ENCODE measurements around the gene EEF1A2. TPM values are rescaled to one million over a fixed set of nuclear protein-coding genes. Genes with fewer than 3 reads are reported as not detected.

Gene EEF1A2
- total RNA-seq, result 1.0 and 2.0 TPM in 2 replicates

DNA sequence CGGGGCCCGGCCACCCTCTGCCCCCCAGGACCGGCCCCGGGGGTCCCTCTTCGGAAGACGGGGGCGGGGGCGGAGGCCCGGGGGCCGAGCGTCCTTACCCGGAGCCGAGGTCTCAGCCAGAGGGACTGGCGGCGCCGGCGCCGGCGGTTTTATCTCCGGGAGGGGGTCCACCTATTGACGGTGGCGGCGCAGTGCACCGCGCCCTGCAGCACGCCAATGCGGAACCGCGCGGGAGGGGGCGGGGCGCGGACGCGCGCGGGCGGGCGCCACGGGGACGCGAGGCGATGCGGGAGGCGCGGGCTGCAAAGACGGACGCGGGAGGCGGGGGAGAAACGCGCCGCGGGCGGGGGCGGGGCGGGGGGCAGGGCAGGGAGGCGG, at the start of gene EEF1A2:
EEF1A2 (minus strand) TSS at position 124 of the 378 bp plus-strand sequence. CDS start 1,320 bp downstream, outside the sequence.

DNA sequence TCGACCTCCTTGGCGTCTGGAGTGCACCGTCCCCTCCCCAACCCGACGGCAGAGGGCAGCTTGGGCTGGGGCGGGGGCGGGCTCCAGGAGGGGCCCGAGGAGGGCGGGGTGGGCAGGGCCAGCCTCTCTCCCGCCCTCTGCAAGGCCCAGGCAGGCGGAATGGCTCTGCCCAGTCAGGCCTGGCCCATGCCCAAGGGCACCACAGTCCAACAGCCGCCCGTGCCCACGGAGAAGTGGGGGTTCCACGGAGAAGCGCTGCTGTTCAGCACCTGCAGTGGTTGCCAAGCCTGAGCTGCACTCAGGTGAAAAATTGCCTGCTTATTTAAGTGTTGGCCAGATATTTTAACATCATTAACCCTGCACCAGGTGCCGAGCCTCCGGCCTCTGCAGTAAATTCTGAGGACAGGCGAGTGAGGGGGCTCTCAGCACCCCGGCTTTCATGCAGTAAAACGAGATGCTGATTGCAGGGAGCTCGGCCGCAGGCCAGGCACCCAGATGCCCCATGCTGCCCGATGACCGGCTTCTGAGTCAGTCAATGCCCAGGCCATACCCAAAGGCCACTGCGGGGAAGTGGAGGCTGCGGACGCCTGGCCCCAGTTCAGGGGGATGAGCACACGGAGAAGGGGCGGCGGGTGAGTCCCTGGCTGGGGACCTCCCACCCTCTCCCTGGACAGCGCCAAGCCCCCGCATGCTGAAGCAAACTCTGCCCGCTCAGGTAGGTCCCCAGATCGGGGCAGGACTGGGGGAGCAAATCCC, 49.0 kb upstream of the EEF1A2 start, which contains the start of gene SRMS:
SRMS (minus strand) TSS at position 25 of the 756 bp plus-strand sequence. CDS start 286 bp downstream, outside the sequence.

DNA sequence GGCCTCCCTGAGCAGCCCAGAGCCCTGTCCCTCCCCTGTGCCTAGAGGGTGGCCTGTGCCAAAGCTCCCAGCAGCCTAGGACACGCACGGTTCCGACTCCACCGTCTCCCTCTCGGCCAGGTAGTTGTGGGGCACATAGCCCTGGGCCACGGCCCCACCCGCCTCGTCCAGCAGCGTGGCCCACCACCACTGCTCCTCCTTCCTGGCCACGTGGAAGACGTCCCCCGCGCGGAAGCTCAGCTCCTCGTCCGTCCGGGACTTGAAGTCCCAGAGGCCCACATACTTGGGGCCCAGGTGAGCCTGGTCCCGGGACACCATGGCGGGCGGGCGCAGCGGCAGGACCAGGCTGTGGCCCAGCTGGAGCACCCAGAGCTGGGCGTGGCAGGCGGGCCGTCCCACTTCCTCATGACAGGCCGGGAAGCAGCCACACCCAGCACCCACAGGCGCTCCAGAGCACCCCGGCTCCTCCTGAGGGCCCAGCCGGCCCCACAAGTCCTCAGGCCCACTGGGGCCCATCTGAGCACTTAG, 38.2 kb upstream of the EEF1A2 start, which contains the start of gene PTK6:
PTK6 (minus strand) TSS at position 380 of the 528 bp plus-strand sequence; CDS start at position 318, 62 bp downstream.

DNA sequence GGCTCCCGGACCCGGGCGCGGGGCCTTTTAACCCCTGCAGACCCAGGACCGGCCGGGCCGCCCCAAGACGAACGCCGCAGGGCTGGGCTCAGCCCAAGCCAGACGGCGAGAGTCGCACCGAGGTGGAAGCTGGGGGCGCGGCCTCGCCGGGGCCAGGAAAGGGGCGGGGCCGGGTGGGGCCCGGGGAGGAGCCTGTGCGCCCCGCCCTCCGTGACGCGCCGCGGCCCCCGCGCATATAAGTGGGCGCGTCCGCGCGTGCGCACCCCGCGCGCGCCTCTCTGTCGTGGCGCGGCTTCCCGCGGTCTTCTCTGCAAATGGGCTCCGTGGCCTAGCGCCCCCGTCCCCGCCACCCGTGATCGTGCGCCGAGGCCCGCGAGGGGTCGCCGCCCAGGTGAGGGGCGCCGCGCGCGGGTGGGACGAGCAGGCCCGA, 21.6 kb upstream of the EEF1A2 start, which contains the start of gene PPDPF:
PPDPF (plus strand) TSS at position 262 of the 430 bp plus-strand sequence. CDS start 544 bp downstream, outside the sequence.

DNA sequence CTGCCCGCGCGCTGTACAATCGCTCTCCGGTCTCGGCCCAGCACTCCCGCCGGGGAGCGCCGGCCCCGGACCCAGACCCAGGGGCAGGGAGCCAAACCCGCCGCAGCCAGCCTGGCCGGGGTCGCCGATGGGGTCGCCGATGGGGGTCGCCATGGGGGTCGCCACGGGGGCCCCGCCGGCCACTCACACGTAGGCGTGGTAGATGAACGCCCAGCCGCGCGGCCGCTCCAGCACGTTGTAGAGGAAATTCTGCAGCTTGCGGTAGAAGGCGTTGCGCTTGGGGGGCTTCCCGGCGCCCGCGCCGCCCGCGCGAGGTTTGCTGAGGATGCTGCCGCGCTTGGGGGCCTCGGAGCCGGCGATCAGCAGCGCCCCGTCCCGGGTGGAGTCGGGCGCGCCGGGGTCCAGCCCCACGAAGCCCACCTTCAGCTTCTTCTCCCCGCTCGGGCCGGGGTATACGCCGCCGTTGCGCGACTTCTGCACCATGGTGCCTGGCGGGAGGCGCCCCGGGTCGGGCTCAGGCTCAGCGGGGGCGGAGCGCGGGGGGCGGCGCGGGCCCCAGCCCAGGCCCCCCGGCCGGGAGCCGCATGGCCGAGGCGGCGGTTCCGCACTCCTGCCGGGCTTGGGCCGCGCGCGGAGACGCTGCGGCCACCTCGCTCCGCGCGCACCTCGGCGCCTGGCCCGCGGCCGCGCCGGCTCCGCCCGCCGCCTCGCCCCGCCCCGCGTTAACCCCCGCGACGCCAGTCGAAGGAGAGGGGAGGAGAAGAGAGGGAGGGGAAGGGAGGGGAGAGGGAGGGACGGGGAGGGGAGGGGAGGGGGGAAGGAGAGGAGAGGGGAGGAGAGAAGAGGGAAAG, 26.7 kb downstream of the EEF1A2 start, which contains the start of gene KCNQ2:
KCNQ2 (minus strand) TSS at position 675 of the 851 bp plus-strand sequence; CDS start at position 483, 192 bp downstream.

Other genes with a start within 250 kb of the EEF1A2 start
- gene NKAIN4, start 244.6 kb downstream of the EEF1A2 start, total RNA-seq, result not detected in 2 replicates
- 52.2 and 56.7 TPM in 2 replicates for gene ARFGAP1, start 226.3 kb downstream of the EEF1A2 start, total RNA-seq
- gene COL20A1, start 205.9 kb downstream of the EEF1A2 start, total RNA-seq, result not detected in 2 replicates
- gene CHRNA4, start 137.7 kb downstream of the EEF1A2 start, total RNA-seq, result not detected in 2 replicates
- not detected in 2 replicates for gene KCNQ2, start 26.4 kb downstream of the EEF1A2 start, total RNA-seq
- 12.1 and 14.5 TPM in 2 replicates for gene PPDPF, start 21.7 kb upstream of the EEF1A2 start, total RNA-seq
- gene PTK6, start 38.3 kb upstream of the EEF1A2 start, total RNA-seq, result under 0.01 TPM in 2 replicates
- gene SRMS, start 48.7 kb upstream of the EEF1A2 start, total RNA-seq, result not detected in 2 replicates
- gene FNDC11, start 55.1 kb upstream of the EEF1A2 start, total RNA-seq, result 0.63 and 0.94 TPM in 2 replicates
- gene HELZ2, start 75.2 kb upstream of the EEF1A2 start, total RNA-seq, result 31.0 and 44.7 TPM in 2 replicates
- gene GMEB2, start 128.0 kb upstream of the EEF1A2 start, total RNA-seq, result 8.5 and 9.3 TPM in 2 replicates
- gene STMN3, start 154.3 kb upstream of the EEF1A2 start, total RNA-seq, result 2.7 and 3.4 TPM in 2 replicates
- 10.0 and 13.1 TPM in 2 replicates for gene RTEL1, start 159.2 kb upstream of the EEF1A2 start, total RNA-seq
- 10.2 and 60.2 TPM in 2 replicates for gene TNFRSF6B, start 197.6 kb upstream of the EEF1A2 start, total RNA-seq
- 39.6 and 54.9 TPM in 2 replicates for gene ARFRP1, start 208.9 kb upstream of the EEF1A2 start, total RNA-seq
- gene ZGPAT, start 209.0 kb upstream of the EEF1A2 start, total RNA-seq, result 17.9 and 21.7 TPM in 2 replicates
- gene LIME1, start 237.6 kb upstream of the EEF1A2 start, total RNA-seq, result 2.2 and 4.3 TPM in 2 replicates
- 12.4 and 12.5 TPM in 2 replicates for gene SLC2A4RG, start 240.7 kb upstream of the EEF1A2 start, total RNA-seq

Measured in endothelial cell of coronary artery (primary cell).